RWPE1 (cell line): ENCODE results near the gene SAT1.
"Not testable (repeated sequence)": the region's sequence is repeated elsewhere in the genome, so short reads cannot be mapped to it uniquely, and the experiment has no call there.

Experiments used
- CTCF ChIA-PET: fragments of 350-600 bp; sonication (Branson Sonifier 250); formaldehyde crosslinking; extraction: SDS; loops from one replicate; lab custom pipeline; 2021; lab: Yijun Ruan, JAX
- POLR2A ChIA-PET: fragments of 400-600 bp; formaldehyde crosslinking; extraction: SDS; loops from one replicate; lab custom pipeline; 2020; ENCODE audit warnings: antibody characterized with exemption; ENCODE audit not compliant: low non-redundant PET; lab: Yijun Ruan, JAX
- DNase-seq: peaks from one replicate; pipeline ENCODE4 v3.0.0; 2012; ENCODE audit warnings: low spot score
- H3K27ac ChIP-seq: fragments of 450-650 bp; 2 replicates; pipeline ENCODE4 v1.5.1; 2017
- TF ChIP-seq, protein P1 (sequence below): fragments of 450-650 bp; conservative IDR thresholded peaks from 2 replicates; pipeline ENCODE4 v1.5.1; 2017; ENCODE audit warnings: low read depth, mild to moderate bottlenecking

Gene SAT1

DNA sequence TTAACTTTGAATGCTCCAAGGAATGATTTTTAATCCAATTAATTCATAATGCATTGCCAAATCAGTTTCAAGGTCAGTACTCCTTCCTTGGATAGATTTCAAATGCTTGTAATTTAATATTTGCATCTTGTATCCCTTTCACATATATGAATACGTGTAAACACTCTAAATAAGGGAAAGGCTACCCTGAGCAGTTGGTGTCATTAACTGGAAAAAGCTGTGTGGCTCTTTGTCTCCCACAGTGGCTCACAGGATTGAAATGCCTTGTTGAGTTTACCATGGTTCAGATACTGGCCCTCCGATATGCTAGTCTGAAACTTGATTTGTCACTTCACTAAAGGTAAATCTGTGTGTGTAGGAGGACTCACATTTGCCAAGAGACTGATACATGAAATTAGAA is 23.2 kb upstream of the SAT1 start:
- DNase-seq, result no peak
- TF ChIP-seq, protein P1, sequence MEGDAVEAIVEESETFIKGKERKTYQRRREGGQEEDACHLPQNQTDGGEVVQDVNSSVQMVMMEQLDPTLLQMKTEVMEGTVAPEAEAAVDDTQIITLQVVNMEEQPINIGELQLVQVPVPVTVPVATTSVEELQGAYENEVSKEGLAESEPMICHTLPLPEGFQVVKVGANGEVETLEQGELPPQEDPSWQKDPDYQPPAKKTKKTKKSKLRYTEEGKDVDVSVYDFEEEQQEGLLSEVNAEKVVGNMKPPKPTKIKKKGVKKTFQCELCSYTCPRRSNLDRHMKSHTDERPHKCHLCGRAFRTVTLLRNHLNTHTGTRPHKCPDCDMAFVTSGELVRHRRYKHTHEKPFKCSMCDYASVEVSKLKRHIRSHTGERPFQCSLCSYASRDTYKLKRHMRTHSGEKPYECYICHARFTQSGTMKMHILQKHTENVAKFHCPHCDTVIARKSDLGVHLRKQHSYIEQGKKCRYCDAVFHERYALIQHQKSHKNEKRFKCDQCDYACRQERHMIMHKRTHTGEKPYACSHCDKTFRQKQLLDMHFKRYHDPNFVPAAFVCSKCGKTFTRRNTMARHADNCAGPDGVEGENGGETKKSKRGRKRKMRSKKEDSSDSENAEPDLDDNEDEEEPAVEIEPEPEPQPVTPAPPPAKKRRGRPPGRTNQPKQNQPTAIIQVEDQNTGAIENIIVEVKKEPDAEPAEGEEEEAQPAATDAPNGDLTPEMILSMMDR, result no peak
- CTCF ChIA-PET, result no interaction called here
- POLR2A ChIA-PET, result no interaction called here
- H3K27ac ChIP-seq, result no peak overlapping the region

- ChIA-PET CTCF (no interaction called here), POLR2A (no interaction called here)
- no peak overlapping the region for H3K27ac ChIP-seq
- TF ChIP-seq, protein P1, result no peak
- no peak for DNase-seq
These were observed 18.6 kb upstream of the SAT1 start for GRCh38 chrX:23764188-23764984.

DNA sequence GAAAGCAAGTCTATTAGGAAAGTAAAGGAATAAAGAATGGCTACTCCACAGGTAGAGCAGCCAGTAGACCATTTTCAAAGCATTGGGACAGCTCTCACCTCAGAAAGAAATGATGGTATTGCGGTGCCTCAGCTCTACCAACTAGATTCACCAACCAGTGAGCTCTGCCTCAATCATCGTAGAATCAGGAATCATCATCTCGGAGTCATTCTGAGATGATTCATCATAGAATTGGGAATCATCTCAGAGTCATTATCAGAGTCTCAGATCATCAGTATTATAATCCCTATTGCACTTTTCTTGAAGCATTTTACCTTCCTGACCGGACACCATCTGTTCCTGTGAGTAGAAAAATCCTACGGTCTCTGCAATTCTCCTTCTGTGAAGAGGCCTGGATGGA is 17.5 kb upstream of the SAT1 start:
- peak; percentile 16 for DNase-seq
- H3K27ac ChIP-seq, result no peak overlapping the region
- ChIA-PET CTCF (no interaction called here), POLR2A (no interaction called here)
- TF ChIP-seq, protein P1, result no peak

DNA sequence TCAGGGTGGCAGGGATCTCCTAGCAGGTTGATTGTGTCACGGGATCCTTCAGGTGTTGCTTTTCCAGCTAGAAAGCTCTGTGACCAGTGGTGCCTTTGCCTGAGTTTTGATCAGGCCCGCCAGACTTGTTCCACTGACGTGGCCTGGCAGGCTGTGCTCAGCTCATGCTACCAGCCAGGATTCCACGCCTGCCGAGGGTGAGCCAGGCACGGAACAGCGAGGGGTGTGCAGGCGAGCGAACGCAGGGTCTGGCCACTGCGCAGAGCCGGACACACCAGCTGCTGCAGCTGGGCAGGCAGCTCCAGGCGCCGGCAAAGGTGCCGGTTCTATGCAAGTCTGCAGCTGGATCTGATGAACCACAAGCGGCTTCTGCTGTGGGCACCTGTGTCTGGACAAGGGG is 17.1 kb upstream of the SAT1 start:
- DNase-seq, result no peak
- POLR2A ChIA-PET, result no interaction called here
- CTCF ChIA-PET, result no interaction called here
- TF ChIP-seq, protein P1, result no peak
- H3K27ac ChIP-seq, result no peak overlapping the region

GRCh38 chrX:23766650-23767551 is 16.1 kb upstream of the SAT1 start:
- TF ChIP-seq, protein P1, result no peak
- H3K27ac ChIP-seq, result no peak overlapping the region
- CTCF ChIA-PET, result interaction anchor here (0.6 kb wide), 1 partner anchor 17 kb away, joined by 5 read pairs; no protein-coding TSS in a partner anchor
- no peak for DNase-seq
- POLR2A ChIA-PET, result no interaction called here

GRCh38 chrX:23770142-23770541 is 12.8 kb upstream of the SAT1 start:
- DNase-seq, result no peak
- no peak overlapping the region for H3K27ac ChIP-seq
- TF ChIP-seq, protein P1, result no peak
- ChIA-PET CTCF (no interaction called here), POLR2A (no interaction called here)

- CTCF ChIA-PET, POLR2A ChIA-PET, H3K27ac ChIP-seq, DNase-seq: not testable (repeated sequence)
These were observed 11.9 kb upstream of the SAT1 start for GRCh38 chrX:23771086-23771485.
